Measurements from ENCODE around the gene OTOP2. TPM values are rescaled to one million over a fixed set of nuclear protein-coding genes. Genes with fewer than 3 reads are reported as not detected.

Gene OTOP2
- total RNA-seq, 1 donor from 2014 or later, result not detected

GRCh38 chr17:74928786-74929185 lies 4.7 kb downstream of the OTOP2 start:
- Mint-ChIP-seq H3K27ac (ENCODE audit: unreplicated experiment) (no peak overlapping the region), H3K4me1 (ENCODE audit: unreplicated experiment) (peaks cover 3% of the 10 kb centered on the region), H3K4me3 (ENCODE audit: unreplicated experiment) (no peak overlapping the region), H3K9me3 (ENCODE audit: unreplicated experiment) (no peaks in the 10 kb centered on the region), H3K36me3 (ENCODE audit: unreplicated experiment) (no peaks in the 10 kb centered on the region), H3K27me3 (ENCODE audit: unreplicated experiment) (peaks cover 68% of the 10 kb centered on the region)
- no peak for DNase-seq (ENCODE audit: extremely low spot score, unreplicated experiment)
- no peak for TF ChIP-seq CTCF (IDR thresholded peaks at IDR 0.05)

- H3K27ac Mint-ChIP-seq (ENCODE audit: unreplicated experiment), result no peak overlapping the region
- peaks cover 64% of the 10 kb centered on the region for H3K27me3 Mint-ChIP-seq (ENCODE audit: unreplicated experiment)
- H3K36me3 Mint-ChIP-seq (ENCODE audit: unreplicated experiment), result no peaks in the 10 kb centered on the region
- no peaks in the 10 kb centered on the region for H3K9me3 Mint-ChIP-seq (ENCODE audit: unreplicated experiment)
- no peak overlapping the region for H3K4me3 Mint-ChIP-seq (ENCODE audit: unreplicated experiment)
- DNase-seq (ENCODE audit: extremely low spot score, unreplicated experiment), result no peak
- TF ChIP-seq CTCF (IDR thresholded peaks at IDR 0.05), result no peak
- peaks cover 3% of the 10 kb centered on the region for H3K4me1 Mint-ChIP-seq (ENCODE audit: unreplicated experiment)
Measured at GRCh38 chr17:74930535-74931036, 6.5 kb downstream of the OTOP2 start.

GRCh38 chr17:74935048-74935447 lies 11.0 kb downstream of the OTOP2 start:
- no peak for TF ChIP-seq CTCF (IDR thresholded peaks at IDR 0.05)
- H3K36me3 Mint-ChIP-seq (ENCODE audit: unreplicated experiment), result peaks cover 1% of the 10 kb centered on the region
- H3K9me3 Mint-ChIP-seq (ENCODE audit: unreplicated experiment), result no peaks in the 10 kb centered on the region
- peaks cover 3% of the 10 kb centered on the region for H3K4me1 Mint-ChIP-seq (ENCODE audit: unreplicated experiment)
- H3K4me3 Mint-ChIP-seq (ENCODE audit: unreplicated experiment), result no peak overlapping the region
- peaks cover 74% of the 10 kb centered on the region for H3K27me3 Mint-ChIP-seq (ENCODE audit: unreplicated experiment)
- no peak overlapping the region for H3K27ac Mint-ChIP-seq (ENCODE audit: unreplicated experiment)
- DNase-seq (ENCODE audit: extremely low spot score, unreplicated experiment), result no peak

- no peak for DNase-seq (ENCODE audit: extremely low spot score, unreplicated experiment)
- H3K27me3 Mint-ChIP-seq (ENCODE audit: unreplicated experiment), result peaks cover 67% of the 10 kb centered on the region
- H3K4me3 Mint-ChIP-seq (ENCODE audit: unreplicated experiment), result no peak within 1 kb of the TSS
- peaks cover 3% of the 10 kb centered on the region for H3K4me1 Mint-ChIP-seq (ENCODE audit: unreplicated experiment)
- H3K9me3 Mint-ChIP-seq (ENCODE audit: unreplicated experiment), result no peaks in the 10 kb centered on the region
- H3K27ac Mint-ChIP-seq (ENCODE audit: unreplicated experiment), result no peak within 1 kb of the TSS
- no peak for TF ChIP-seq CTCF (IDR thresholded peaks at IDR 0.05)
- H3K36me3 Mint-ChIP-seq (ENCODE audit: unreplicated experiment), result peaks cover 1% of the 10 kb centered on the region
Measured at GRCh38 chr17:74935585-74936469, 11.8 kb downstream of the OTOP2 start, which contains the start of gene OTOP3. OTOP3 (plus strand) TSS chr17:74935898; CDS start chr17:74935922, 24 bp downstream.

GRCh38 chr17:74936470-74936799 lies 12.4 kb downstream of the OTOP2 start:
- no peak overlapping the region for H3K27ac Mint-ChIP-seq (ENCODE audit: unreplicated experiment)
- peaks cover 63% of the 10 kb centered on the region for H3K27me3 Mint-ChIP-seq (ENCODE audit: unreplicated experiment)
- no peak for TF ChIP-seq CTCF (IDR thresholded peaks at IDR 0.05)
- H3K9me3 Mint-ChIP-seq (ENCODE audit: unreplicated experiment), result no peaks in the 10 kb centered on the region
- H3K4me3 Mint-ChIP-seq (ENCODE audit: unreplicated experiment), result no peak overlapping the region
- no peaks in the 10 kb centered on the region for H3K4me1 Mint-ChIP-seq (ENCODE audit: unreplicated experiment)
- peaks cover 1% of the 10 kb centered on the region for H3K36me3 Mint-ChIP-seq (ENCODE audit: unreplicated experiment)
- no peak for DNase-seq (ENCODE audit: extremely low spot score, unreplicated experiment)
